ENCODE data around the gene GRID1.

GRID1 gene

DNA sequence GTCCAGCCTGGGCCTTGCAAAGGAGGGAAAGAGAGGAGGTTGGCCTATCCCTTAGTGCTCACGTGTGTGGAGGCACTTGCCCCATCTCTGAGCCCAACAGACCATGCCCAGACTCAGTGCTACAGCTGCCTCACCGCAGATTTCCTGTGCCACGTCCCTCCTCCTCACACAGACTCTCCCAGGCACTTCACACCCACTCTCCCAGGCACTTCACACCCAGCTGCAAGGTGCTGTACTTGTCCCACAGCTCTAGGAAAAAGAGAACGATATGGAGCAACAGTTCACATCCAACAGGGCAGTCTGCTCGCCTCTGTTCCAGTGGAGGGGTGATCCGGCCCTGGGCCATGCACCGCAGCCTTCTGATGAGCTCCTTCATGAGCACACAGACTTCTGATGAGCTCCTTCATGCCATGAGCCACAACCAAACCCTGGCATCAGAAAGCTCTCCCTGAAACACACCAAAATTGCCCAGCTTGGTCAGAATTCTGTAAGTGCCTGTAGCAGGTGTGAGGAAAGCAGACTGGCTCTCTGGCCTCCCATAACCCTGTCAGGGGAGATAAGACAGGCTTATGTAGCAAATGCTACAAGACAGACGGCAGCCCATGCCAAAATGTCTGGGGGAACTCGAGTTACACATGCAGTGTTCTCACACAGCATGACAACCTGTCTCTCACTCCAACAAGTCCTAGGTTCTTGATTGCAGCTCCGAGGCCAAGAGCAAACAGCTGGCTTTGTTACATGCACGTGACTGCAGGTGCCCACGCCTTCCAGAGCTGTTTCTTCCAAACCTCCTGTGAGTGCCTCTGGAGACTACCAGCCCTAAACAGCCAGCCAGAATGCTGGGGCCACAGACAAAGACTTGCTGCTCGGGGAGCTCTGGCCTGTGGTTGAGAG, 348.5 kb downstream of the GRID1 start:
- no peak for DNase-seq (ENCODE audit: low read depth in 3 of 3, low spot score in 1 of 3)

DNA sequence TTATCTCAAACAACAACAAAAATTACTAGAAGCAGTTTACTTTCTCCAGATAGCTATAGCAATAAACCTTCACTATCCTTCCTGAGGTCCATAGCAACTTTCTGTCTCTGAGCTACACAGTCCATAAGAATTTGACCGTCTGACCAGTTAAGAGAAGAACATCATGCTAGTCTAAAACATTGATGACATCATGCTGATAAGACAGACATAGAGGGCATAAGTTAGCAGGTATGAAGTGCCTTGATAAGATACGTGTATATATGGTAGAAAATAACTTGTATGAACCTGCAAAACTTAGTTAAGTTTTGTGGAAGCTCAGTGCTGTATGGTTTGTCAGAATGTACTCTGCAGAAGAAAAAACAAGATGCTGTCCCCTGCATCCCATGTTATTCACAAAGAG, 353.0 kb downstream of the GRID1 start:
- DNase-seq (ENCODE audit: low read depth in 3 of 3, low spot score in 1 of 3): no peak

DNA sequence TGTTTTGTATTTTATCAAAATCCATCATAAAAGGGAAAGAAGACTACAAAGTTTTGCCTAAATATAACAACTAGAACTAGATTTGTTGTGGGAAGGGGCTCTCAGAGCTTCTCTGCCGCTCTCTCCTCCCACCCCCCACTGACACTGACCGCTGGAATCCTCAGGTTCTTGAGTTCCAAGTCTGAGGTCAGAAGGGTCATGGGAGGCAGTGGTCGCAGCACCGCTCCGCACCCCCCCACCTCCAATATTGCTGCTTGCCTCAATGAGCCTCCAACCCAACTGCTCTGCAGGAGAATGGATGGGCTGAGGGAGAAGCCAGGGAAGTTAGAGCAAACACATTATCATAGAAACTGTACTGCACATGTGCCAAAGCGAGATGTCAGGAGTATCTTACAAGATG, 359.4 kb downstream of the GRID1 start:
- DNase-seq (ENCODE audit: low read depth in 3 of 3, low spot score in 1 of 3): no peak

DNA sequence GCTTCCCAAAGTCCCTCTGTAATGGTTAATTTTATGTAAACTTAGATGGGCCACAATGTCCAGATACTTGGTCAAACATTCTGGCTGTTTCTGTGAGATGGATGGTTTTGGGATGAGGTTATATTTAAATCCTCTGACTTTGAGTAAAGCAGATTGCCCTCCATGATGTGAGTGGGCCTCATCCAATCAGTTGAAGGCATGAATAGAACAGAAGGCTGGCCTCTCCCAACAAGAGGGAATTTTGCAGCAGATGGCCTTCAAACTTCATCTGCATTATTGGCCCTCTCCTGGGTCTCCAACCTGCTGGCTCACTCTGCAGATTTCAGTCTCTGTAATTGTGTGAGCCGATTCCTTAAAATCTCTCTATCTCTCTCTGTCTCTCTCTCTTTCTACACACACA, 362.3 kb downstream of the GRID1 start:
- no peak for DNase-seq (ENCODE audit: low read depth in 3 of 3, low spot score in 1 of 3)

DNA sequence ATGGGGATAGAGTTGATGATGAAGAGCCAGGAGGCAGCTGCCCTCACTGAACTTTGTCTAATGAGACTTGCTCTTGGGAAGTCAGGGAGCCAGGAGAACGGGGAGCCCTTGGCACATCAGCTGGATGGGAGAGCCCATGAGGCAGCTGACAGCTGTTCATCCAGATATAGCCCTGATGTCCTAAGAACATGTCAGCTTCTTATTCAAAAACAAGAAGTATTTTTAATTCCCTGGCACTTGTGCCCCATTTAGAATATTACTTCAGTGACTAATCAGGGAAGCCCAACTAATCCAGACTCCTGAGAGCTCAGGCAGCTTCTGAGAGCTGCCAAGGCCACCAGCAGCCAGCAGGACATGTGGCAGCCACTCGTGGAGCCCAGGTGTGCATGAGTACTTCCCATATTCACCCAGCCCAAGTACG, 363.4 kb downstream of the GRID1 start:
- DNase-seq (ENCODE audit: low read depth in 3 of 3, low spot score in 1 of 3): no peak

GRCh38 chr10:86001521-86001920, 365.1 kb downstream of the GRID1 start:
- DNase-seq (ENCODE audit: low read depth in 3 of 3, low spot score in 1 of 3): no peak

- no peak for DNase-seq (ENCODE audit: low read depth in 3 of 3, low spot score in 1 of 3)
Measured at GRCh38 chr10:85997544-85997943, 369.1 kb downstream of the GRID1 start.

- no peak for DNase-seq (ENCODE audit: low read depth in 3 of 3, low spot score in 1 of 3)
Measured at GRCh38 chr10:85995791-85996190, 370.8 kb downstream of the GRID1 start.

GRCh38 chr10:85993840-85994507, 372.6 kb downstream of the GRID1 start:
- no peak for DNase-seq (ENCODE audit: low read depth in 3 of 3, low spot score in 1 of 3)

DNA sequence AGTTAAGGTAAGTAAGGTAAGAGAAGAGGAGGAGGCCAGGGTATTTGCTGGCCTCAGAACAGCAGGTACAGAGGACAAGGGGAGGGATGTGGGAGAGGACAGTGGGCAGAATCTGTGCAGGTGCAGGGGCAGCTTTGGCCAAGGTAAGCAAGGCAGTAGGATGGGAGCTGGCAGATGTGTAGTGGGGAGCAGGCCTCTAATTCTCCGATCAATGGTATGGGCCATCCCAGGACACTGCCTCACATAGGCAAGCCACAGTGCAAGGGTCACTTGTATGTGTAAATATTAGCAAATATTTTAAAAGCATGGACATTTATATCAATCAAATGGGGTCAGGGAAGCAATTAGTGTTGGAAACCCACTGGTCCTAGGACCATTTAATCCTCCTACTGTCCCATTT, 373.5 kb downstream of the GRID1 start:
- no peak for DNase-seq (ENCODE audit: low read depth in 3 of 3, low spot score in 1 of 3)

- DNase-seq (ENCODE audit: low read depth in 3 of 3, low spot score in 1 of 3): no peak
Measured at GRCh38 chr10:85992324-85992723, 374.3 kb downstream of the GRID1 start.

- no peak for DNase-seq (ENCODE audit: low read depth in 3 of 3, low spot score in 1 of 3)
Measured at GRCh38 chr10:85986777-85987176, 379.8 kb downstream of the GRID1 start.

DNA sequence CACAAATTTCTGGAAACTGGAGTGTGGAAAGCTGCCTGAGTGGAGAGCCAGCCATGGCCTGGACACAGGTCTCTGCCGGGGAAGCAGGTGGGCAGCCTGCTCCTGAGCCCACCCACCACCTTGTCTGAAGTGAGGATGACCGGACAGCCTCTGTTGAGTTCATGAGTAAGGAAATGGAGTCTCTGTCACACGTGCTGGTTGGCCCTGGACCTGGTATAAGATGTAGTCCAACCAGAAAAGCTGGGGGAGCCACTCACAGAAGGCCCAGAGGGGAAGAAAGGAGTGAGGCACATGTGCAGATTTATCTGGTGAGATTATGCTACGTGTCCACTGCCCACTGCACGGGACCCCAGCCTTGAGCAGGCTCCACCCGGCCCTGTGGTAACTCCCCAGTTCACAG, 383.5 kb downstream of the GRID1 start:
- DNase-seq (ENCODE audit: low read depth in 3 of 3, low spot score in 1 of 3): no peak

- DNase-seq (ENCODE audit: low read depth in 3 of 3, low spot score in 1 of 3): no peak
Measured at GRCh38 chr10:85979598-85979997, 387.0 kb downstream of the GRID1 start.

GRCh38 chr10:85978566-85979358, 387.8 kb downstream of the GRID1 start:
- no peak for DNase-seq (ENCODE audit: low read depth in 3 of 3, low spot score in 1 of 3)

DNA sequence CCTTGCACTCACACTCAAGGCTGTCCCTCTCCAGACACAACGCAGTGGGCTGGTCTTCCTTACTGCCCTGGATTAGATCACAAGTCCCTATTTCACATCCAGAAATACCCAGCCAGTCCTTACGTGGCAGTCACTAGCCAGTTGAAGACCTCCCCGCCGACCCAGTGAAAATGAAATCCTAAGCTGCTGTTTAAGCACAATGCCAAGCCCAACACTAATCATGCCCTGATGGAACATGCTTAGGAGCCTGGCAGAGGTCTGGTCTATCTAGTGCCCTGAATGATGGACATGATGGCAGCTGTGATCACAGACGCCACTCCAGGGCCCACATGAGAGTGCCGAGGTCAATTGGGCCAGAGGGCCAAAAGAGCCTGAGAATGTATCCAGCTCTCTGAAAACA, 389.0 kb downstream of the GRID1 start:
- no peak for DNase-seq (ENCODE audit: low read depth in 3 of 3, low spot score in 1 of 3)

DNA sequence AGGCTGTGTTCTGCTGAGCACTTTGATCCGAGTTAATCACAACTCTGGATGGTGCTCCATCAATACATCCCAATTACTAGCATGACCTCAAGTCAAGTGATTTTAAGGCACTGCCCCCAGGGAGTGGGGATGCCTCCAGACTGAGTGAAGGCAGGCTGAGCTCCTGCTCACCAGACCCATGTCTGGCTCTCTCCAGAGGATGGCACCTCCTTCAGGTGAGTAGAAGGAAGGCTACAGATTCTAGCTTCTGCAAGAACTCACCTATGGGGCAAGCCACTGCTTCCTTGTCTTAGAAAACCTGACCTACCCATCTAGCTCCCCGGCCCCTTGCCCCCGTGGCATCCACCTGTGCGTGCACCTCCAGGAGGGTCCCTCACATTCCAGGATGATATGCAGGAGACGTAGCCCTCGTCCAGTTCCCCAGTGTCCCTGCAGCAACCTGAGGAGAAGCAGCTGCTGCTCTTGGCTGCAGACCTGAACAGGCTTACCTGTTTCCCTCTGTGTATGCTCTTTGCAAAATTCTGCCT, 390.3 kb downstream of the GRID1 start:
- DNase-seq (ENCODE audit: low read depth in 3 of 3, low spot score in 1 of 3): no peak

- no peak for DNase-seq (ENCODE audit: low read depth in 3 of 3, low spot score in 1 of 3)
Measured at GRCh38 chr10:85971494-85971893, 395.1 kb downstream of the GRID1 start.

GRCh38 chr10:85967594-85967993, 399.0 kb downstream of the GRID1 start:
- DNase-seq (ENCODE audit: low read depth in 3 of 3, low spot score in 1 of 3): no peak

GRCh38 chr10:85961479-85962067, 405.0 kb downstream of the GRID1 start:
- DNase-seq (ENCODE audit: low read depth in 3 of 3, low spot score in 1 of 3): no peak

GRCh38 chr10:85961073-85961472, 405.5 kb downstream of the GRID1 start:
- no peak for DNase-seq (ENCODE audit: low read depth in 3 of 3, low spot score in 1 of 3)

Measured in stimulated activated CD4-positive, alpha-beta T cell treated with anti-CD3 and anti-CD28 coated beads, TNF-alpha, amount 100 ng/mL, for 1 hour (primary cell).